ENCODE data around the gene WDR90. TPM values are rescaled to one million over a fixed set of nuclear protein-coding genes. Genes with fewer than 3 reads are reported as not detected.
A peak's percentile ranks its signal among the peaks of the same experiment; 100 is the strongest.

The WDR90 gene
- total RNA-seq, 1 experiment from 2014 or later, result 68.2 TPM

DNA sequence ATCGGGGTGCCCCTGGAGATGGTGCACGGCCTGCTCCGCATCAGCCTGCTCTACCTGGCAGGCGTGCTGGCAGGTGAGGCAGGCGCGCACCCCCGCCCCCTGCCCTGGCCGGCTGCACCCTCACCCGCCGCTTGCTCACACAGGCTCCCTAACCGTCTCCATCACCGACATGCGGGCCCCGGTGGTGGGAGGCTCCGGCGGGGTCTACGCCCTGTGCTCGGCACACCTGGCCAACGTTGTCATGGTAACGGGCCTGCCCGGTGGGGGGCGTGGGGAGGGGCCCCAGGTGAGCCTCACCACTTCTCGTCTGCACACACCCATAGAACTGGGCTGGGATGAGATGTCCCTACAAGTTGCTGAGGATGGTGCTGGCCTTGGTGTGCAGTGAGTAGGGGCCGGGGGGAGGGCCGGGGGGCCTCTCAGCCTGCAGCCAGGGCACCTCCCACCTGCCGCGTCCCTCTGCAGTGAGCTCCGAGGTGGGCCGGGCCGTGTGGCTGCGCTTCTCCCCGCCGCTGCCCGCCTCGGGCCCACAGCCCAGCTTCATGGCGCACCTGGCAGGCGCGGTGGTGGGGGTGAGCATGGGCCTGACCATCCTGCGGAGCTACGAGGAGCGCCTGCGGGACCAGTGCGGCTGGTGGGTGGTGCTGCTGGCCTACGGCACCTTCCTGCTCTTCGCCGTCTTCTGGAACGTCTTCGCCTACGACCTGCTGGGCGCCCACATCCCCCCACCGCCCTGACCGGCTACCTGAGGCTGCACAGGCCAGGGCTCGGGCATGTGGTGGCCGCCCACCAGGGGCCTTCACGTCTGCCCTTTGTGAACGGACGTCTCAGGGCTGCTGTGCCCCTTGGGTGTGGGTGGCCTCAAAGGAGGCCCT is 28.4 kb downstream of the WDR90 start:
- no peak overlapping the region for H2AK5ac ChIP-seq (ENCODE audit: insufficient read length, low read length)
- H4K20me1 ChIP-seq (ENCODE audit: control insufficient read depth, insufficient read depth, insufficient read length), result no peaks in the 10 kb centered on the region
- Mint-ChIP-seq H3K27ac (no peak overlapping the region), H3K9me3 (no peaks in the 10 kb centered on the region), H3K4me1 (peaks cover 17 to 34% of the 10 kb centered on the region in 2 experiments), H3K27me3 (ENCODE audit: low read depth) (peaks cover 3% of the 10 kb centered on the region; the same call in 1 of the 2 replicates), H3K4me3 (no peak overlapping the region), H3K36me3 (ENCODE audit: insufficient read depth in 1 of 3, low read depth in 3 of 3) (peaks cover 17 to 25% (median 22%) of the 10 kb centered on the region in 3 experiments; a peak in 6 of 7 replicates)
- no peak overlapping the region for H3K23ac ChIP-seq (ENCODE audit: insufficient read length, low read depth, low read length)
- no peak overlapping the region for H3K18ac ChIP-seq (ENCODE audit: insufficient read length, low read depth, low read length)
- peak; percentile 67 for DNase-seq
- no peak overlapping the region for H2AFZ ChIP-seq (ENCODE audit: low read length)
- H2BK20ac ChIP-seq (ENCODE audit: low read depth, low read length, poor library complexity, severe bottlenecking), result no peak overlapping the region
- H2BK5ac ChIP-seq (ENCODE audit: insufficient read length, low read length), result no peak overlapping the region
- TF ChIP-seq, protein P1, sequence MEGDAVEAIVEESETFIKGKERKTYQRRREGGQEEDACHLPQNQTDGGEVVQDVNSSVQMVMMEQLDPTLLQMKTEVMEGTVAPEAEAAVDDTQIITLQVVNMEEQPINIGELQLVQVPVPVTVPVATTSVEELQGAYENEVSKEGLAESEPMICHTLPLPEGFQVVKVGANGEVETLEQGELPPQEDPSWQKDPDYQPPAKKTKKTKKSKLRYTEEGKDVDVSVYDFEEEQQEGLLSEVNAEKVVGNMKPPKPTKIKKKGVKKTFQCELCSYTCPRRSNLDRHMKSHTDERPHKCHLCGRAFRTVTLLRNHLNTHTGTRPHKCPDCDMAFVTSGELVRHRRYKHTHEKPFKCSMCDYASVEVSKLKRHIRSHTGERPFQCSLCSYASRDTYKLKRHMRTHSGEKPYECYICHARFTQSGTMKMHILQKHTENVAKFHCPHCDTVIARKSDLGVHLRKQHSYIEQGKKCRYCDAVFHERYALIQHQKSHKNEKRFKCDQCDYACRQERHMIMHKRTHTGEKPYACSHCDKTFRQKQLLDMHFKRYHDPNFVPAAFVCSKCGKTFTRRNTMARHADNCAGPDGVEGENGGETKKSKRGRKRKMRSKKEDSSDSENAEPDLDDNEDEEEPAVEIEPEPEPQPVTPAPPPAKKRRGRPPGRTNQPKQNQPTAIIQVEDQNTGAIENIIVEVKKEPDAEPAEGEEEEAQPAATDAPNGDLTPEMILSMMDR (conservative IDR thresholded peaks at IDR 0.05), result no peak
- H3K23me2 ChIP-seq (ENCODE audit: insufficient read length, low read depth, low read length, poor library complexity, severe bottlenecking), result peaks cover 15% of the 10 kb centered on the region
- H3K9me3 ChIP-seq (ENCODE audit: control insufficient read depth, low read depth, low read length), result no peaks in the 10 kb centered on the region
- H3K79me1 ChIP-seq (ENCODE audit: insufficient read depth, low read depth, low read length, poor library complexity, severe bottlenecking), result no peaks in the 10 kb centered on the region
- H3K4me2 ChIP-seq (ENCODE audit: insufficient read depth, insufficient read length, low read length), result no peak overlapping the region
- H4K8ac ChIP-seq (replicated peaks; ENCODE audit: insufficient read length, low read depth, low read length), result no peak overlapping the region
- no peak overlapping the region for H3K56ac ChIP-seq (ENCODE audit: insufficient read length, low read depth, low read length)
- H3K79me2 ChIP-seq (ENCODE audit: insufficient read depth, low read length), result peaks cover 2% of the 10 kb centered on the region; the same call in 1 of the 2 replicates
- no peaks in the 10 kb centered on the region for H3K4me1 ChIP-seq (ENCODE audit: insufficient read depth, low read length)
- H3K27me3 ChIP-seq (ENCODE audit: insufficient read depth, low read length), result no peaks in the 10 kb centered on the region
- H2BK15ac ChIP-seq (ENCODE audit: low read depth, low read length), result no peak overlapping the region
- no peak overlapping the region for H4K91ac ChIP-seq (ENCODE audit: insufficient read length, low read depth, low read length)
- H2BK120ac ChIP-seq (ENCODE audit: low read depth, low read length, poor library complexity, severe bottlenecking), result no peak overlapping the region
- H3K27ac ChIP-seq (ENCODE audit: insufficient read length, low read depth, low read length), result no peak overlapping the region
- H3K14ac ChIP-seq (ENCODE audit: insufficient read depth, low read length), result no peak overlapping the region
- no peak overlapping the region for H4K5ac ChIP-seq (ENCODE audit: insufficient read length, low read depth, low read length)
- no CpG with 5 or more reads among the region's 57 CpGs for WGBS (ENCODE audit: extremely low coverage, insufficient read length, low lambda C conversion rate)
- H2BK12ac ChIP-seq (ENCODE audit: insufficient read length, low read depth, low read length), result no peak overlapping the region
- no peak overlapping the region for H3T11ph ChIP-seq (ENCODE audit: low read length)
- no peak overlapping the region for H3K4ac ChIP-seq (ENCODE audit: low read depth, low read length)
- no peak overlapping the region for H3K9ac ChIP-seq (ENCODE audit: extremely low read depth, insufficient read length, low read length)
